Mucosa of descending colon (tissue), 3 donors: Measurements from ENCODE around the gene KCNJ8. TPM values are rescaled to one million over a fixed set of nuclear protein-coding genes. Genes with fewer than 3 reads are reported as not detected.

Source experiments
- ATAC-seq: fragments of 200-7000 bp; cut with Tn5 transposase; one replicate; pipeline ENCODE4 v1.9.1; 2020; ENCODE audit warnings: mild to moderate bottlenecking, moderate library complexity
- DNase-seq, 3 donors: peaks; one replicate each; pipeline ENCODE4 v3.0.0-alpha.2; 2020
- H3K36me3 ChIP-seq: fragments of 200-600 bp; one replicate; pipeline ENCODE4 v1.8.0; 2021; ENCODE audit warnings: low read depth, mild to moderate bottlenecking
- H3K4me1 ChIP-seq: fragments of 200-600 bp; one replicate; pipeline ENCODE4 v1.8.0; 2021; ENCODE audit warnings: low read depth, mild to moderate bottlenecking
- H3K4me3 ChIP-seq: fragments of 200-600 bp; one replicate; pipeline ENCODE4 v1.8.0; 2021; ENCODE audit warnings: mild to moderate bottlenecking
- H3K9me3 ChIP-seq: fragments of 200-600 bp; one replicate; pipeline ENCODE4 v1.8.0; 2021; ENCODE audit warnings: mild to moderate bottlenecking
- CTCF ChIP-seq: fragments of 200-600 bp; IDR thresholded peaks from one replicate; pipeline ENCODE4 v1.8.0; 2022; ENCODE audit warnings: antibody characterized with exemption, mild to moderate bottlenecking
- intact Hi-C, 2 donors: fragments of 100-400 bp; cut with DNase I in 1 of 2; cut with micrococcal nuclease in 1 of 2; formaldehyde crosslinking; loops; one replicate each; pipeline versions ENCODE4 v1.11.0 to v1.11.1; 2022; cut with DNase I, micrococcal nuclease
- total RNA-seq, 3 donors: library from RNA; stranded (reverse); fragmentation: NEBNext Ultra II Directional in 2 of 3; extraction: Animal tissue kit (Norgen Biotek cat#: 25700) in 2 of 3; gene quantifications; one replicate each; pipeline versions ENCODE4 v1.2.1 to v1.2.4, GENCODE V29; 2021 to 2023
- donor health status: DM: no; HTN: no; CAD: no; lungs with moderate emphysema.
- donor health status: DM: no; HTN: no; CAD: no.
- donor health status: DM: no; HTN: yes; CAD: no.

The KCNJ8 gene
- total RNA-seq, 3 donors from 2014 or later = 0.96 to 15.3 (median 1.8) TPM

GRCh38 chr12:21725731-21726130 lies 48.8 kb downstream of the KCNJ8 start:
- no peak for DNase-seq
- ATAC-seq = no peak
- no peak for TF ChIP-seq CTCF
- intact Hi-C loops = no loop called here
- no peak overlapping the region for H3K4me3 ChIP-seq
- H3K9me3 ChIP-seq = no peaks in the 10 kb centered on the region
- no peaks in the 10 kb centered on the region for H3K4me1 ChIP-seq
- H3K36me3 ChIP-seq = no peaks in the 10 kb centered on the region

- intact Hi-C loops = no loop called here
- Histone ChIP-seq H3K36me3 (no peaks in the 10 kb centered on the region), H3K4me1 (no peaks in the 10 kb centered on the region), H3K4me3 (no peak overlapping the region), H3K9me3 (no peaks in the 10 kb centered on the region)
- ATAC-seq (no peak), DNase-seq (no peak)
- TF ChIP-seq CTCF = no peak
These were observed 55.4 kb downstream of the KCNJ8 start for GRCh38 chr12:21718944-21719650.

GRCh38 chr12:21718403-21718802 lies 56.1 kb downstream of the KCNJ8 start:
- Histone ChIP-seq H3K4me3 (no peak overlapping the region), H3K9me3 (no peaks in the 10 kb centered on the region), H3K36me3 (no peaks in the 10 kb centered on the region), H3K4me1 (no peaks in the 10 kb centered on the region)
- TF ChIP-seq CTCF = no peak
- ATAC-seq = no peak
- no peak for DNase-seq
- intact Hi-C loops = no loop called here

GRCh38 chr12:21717767-21718166 lies 56.7 kb downstream of the KCNJ8 start:
- Histone ChIP-seq H3K4me3 (no peak overlapping the region), H3K9me3 (no peaks in the 10 kb centered on the region), H3K36me3 (no peaks in the 10 kb centered on the region), H3K4me1 (no peaks in the 10 kb centered on the region)
- no peak for DNase-seq
- intact Hi-C loops = no loop called here
- ATAC-seq = no peak
- TF ChIP-seq CTCF = no peak

- H3K4me3 ChIP-seq = no peak overlapping the region
- intact Hi-C loops = no loop called here
- ATAC-seq = no peak
- no peaks in the 10 kb centered on the region for H3K9me3 ChIP-seq
- TF ChIP-seq CTCF = no peak
- DNase-seq = no peak
- no peaks in the 10 kb centered on the region for H3K36me3 ChIP-seq
- H3K4me1 ChIP-seq = no peaks in the 10 kb centered on the region
These were observed 59.1 kb downstream of the KCNJ8 start for GRCh38 chr12:21715386-21715785.

Other genes starting within 250 kb of the KCNJ8 start
- gene SPX, start 248.4 kb downstream of the KCNJ8 start, total RNA-seq = under 1 TPM in 1 of 3 donors, not detected in 2; 0.13 TPM
- gene GYS2, start 169.9 kb downstream of the KCNJ8 start, total RNA-seq = not detected
- 100 to 1,000 TPM in 2 of 3 donors, 10 to 100 TPM in 1; 95.4 to 347 (median 252) TPM for gene LDHB, start 116.9 kb downstream of the KCNJ8 start, total RNA-seq
- 10 to 100 TPM in 1 of 3 donors, 1 to 10 TPM in 1, under 1 TPM in 1; 0.67 to 60.6 (median 7.3) TPM for gene ABCC9, start 166.7 kb upstream of the KCNJ8 start, total RNA-seq